ENCODE data around the gene TASL.
"Not testable (repeated sequence)": the region's sequence is repeated elsewhere in the genome, so short reads cannot be mapped to it uniquely, and the experiment has no call there.

Gene TASL

DNA sequence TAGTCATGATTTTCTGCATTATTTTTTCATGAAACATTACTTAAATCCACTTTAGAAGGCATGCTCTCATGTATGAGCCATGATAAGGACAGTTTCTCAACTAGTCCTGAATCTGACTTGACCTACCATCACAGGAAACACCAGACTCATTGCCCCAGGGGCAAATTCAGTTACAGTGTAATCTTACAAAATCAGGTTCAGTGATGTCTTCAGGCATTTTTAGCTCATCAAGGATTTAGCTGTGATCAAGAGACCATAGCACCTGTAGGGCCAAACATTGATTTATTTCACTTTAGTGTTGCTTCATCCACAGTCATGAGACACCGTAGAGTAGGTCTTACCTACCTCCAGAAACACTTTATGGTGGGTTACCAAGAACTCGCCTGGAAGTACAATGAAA is 3.1 kb upstream of the TASL start:
- DNase-seq (ENCODE audit: low read depth, low spot score) = no peak

DNA sequence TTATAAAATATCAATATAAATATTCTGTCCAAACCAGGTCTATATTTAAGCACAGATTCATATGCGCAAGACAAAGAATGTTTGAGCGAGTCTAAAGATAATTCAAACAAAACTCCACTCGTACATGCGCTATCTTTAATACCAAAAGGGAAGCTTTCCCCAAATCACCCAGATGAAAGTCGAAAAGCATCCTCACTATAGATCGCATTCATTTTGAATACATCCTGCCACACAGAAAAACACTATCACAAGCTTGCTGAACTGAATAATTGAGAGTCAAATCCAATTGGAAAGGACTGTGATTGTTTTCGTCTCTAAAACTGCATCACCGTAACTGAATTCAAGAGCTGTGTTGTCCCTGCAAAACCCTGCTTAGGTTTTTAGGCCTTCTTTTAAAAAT is 685 bp downstream of the TASL start:
- no peak for DNase-seq (ENCODE audit: low read depth, low spot score)

DNA sequence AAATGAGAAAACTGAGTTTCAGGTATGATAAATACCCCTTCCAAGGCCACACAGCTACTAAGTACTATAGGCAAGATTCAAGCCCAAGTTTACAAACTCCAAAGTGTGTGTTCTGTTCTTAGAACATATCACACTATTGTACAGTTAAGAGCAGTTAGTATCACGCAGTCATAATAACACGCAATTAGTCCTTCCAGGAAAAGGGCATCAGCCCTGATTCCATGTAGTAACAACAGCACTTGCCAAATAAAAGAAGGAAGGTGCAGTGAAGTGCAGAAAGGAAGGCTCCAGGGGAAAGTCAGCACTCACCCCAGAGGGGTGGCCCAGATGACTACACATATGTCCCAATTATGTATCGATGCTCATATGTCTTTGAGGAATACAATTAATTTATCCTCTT is 4.4 kb downstream of the TASL start:
- DNase-seq (ENCODE audit: low read depth, low spot score) = no peak

DNA sequence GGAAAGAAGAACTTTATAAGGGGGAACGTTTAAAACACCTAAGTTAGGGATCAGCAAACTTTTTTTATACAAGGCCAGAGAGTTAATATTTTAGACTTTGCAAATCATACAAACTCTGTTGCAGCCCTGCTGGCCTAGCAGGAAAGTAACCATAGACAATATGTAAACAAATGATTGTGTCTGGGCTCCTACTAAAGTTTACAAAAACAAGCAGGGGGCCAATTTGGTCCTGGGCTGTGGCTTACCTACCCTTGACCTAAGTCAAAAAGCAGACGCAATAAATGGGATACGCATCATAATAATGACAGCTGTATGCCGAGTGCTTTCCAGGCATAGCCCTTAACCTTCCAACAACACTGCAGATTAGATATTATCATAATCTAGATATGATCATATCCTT is 4.9 kb downstream of the TASL start:
- no peak for DNase-seq (ENCODE audit: low read depth, low spot score)

DNA sequence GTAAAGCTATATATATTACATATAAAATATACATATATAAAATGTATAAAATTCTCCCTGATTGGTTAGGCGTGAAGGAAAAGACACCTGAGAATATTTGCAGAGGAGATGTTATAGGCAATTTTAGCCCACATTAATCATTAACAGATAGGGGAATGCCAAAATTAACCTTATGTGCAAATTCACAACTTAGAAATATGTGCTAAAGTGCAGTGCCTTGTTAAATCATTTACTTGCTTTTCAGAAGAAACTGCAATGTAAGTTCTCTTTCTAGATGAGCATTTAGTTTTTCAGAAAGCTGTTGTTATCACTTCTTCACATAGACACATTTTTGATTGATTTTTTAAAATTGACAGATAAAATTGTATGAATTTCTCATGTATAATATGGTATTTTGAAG is 5.6 kb downstream of the TASL start:
- DNase-seq (ENCODE audit: low read depth, low spot score) = no peak

DNA sequence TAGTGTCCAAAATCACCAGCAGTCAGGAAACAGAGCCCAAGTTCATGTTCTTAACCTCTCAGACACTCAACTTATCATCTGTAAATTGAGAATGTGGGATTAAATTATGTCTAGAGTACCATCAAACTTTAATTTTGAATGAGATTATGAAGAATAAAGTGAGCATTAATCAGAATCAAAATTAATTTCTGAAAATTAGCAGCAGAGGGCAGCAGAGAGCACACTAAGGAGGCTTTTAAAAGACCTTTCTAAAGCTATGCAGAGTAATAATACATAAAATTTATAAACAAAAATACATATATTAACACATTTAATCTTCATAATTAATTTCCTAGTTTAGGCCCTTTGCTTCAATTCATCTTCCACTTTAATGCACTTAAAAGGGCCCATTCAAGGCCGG is 7.1 kb downstream of the TASL start:
- no peak for DNase-seq (ENCODE audit: low read depth, low spot score)

DNA sequence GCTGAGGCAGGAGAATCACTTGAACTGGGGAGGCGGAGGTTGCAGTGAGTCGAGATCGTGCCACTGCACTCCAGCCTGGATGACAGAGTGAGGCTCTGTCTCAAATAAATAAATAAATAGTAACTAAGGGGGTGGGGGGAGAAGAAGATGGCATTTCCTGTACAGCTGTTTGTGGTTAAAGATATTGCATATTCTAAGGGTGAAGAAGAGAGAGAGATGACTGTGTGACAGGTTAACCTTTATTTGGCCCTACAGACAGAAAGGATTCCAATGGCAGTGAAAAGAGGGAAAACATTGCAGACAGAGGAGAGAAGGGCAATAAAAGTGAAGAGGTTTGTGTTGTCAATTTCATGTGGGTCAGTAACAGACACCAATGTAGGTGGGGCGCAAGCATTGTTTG is 9.4 kb downstream of the TASL start:
- DNase-seq (ENCODE audit: low read depth, low spot score) = no peak

DNA sequence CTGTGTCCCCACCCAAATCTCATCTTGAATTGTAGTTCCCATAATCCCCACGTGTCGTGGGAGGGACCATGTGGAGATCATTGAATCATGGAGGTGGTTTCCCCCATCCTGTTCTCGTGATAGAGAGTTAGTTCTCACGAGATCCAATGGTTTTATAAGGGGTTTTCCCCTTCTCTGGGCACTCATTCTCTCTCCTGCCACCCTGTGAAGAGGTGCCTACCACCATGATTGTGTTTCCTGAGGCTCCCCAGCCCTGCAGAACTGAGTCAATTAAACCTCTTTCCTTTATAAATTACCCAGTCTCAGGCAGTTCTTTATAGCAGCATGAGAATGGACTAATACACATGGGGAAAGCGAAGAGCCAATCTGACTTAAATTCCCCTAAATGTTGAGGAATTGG is 14.5 kb downstream of the TASL start:
- not testable (repeated sequence) for DNase-seq (ENCODE audit: low read depth, low spot score)

DNA sequence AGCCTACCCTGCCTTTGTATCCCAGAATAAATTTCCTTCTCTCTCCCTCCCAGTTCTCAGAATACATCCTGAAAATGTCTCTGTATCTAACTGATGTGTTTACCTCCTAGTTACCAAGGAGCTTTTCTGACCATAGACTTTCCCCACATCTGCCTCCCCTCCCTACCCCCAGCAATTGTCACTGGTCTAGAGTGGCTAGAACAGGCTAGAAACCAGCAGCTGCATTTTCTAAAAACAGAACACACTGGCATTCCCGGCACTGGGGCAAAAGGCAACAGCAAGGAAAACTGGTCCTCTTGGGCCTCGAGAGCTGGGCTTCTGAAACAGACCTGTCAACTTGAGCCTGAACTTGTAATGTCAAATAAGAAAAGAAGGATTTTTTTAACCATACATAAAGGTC is 16.4 kb downstream of the TASL start:
- no peak for DNase-seq (ENCODE audit: low read depth, low spot score)

DNA sequence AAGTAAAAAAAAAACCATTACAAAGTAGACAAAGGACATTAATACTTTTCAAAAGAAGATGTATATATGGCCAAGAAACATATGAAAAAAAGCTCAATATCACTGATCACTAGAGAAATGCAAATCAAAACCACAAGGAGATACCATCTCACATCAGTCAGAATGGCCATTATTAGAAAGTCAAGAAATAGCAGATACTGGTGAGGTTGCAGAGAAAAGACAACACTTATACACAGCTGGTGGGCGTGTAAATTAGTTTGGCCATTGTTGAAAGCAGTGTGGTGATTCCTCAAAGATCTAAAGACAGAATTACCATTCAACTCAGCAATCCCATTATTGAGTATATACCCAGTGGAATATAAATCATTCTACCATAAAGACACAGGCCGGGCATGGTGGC is 39.3 kb downstream of the TASL start:
- DNase-seq (ENCODE audit: low read depth, low spot score) = no peak

DNA sequence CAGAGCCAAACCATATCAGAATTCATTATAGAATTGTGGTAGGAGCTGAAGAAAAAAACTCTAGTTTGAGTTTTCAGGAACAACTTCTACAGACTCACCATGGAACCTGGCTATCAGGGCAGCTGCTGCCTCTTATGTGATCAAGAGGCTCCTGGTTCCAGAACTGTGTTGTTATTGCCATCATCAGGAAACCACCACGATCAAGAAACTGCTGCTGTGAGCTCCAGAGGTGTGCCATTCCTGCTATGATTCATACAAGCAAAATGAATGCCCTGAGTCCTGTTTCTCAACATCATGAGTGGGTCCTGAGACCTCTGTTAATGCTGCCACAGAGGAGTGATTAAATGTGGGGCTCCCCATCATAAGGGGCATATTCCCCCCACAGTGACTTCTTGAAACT is 43.7 kb downstream of the TASL start:
- DNase-seq (ENCODE audit: low read depth, low spot score) = no peak

DNA sequence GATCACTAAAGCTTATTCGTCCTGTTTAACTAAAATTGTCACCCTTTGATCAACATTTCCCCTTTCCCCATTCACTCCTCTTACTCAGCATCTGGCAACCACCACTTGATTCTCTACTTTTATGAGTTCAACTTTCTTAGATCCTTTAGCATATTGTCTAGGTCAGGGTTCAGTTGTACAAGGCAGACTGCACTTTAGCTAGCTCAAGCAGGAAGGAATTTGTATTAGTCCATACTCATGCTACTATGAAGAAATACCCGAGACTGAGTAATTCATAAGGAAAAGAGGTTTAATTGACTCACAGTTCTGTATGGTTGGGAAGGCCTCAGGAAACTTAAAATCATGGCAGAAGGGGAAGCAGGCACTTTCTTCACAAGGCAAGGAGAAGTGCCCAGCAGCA is 44.3 kb downstream of the TASL start:
- DNase-seq (ENCODE audit: low read depth, low spot score) = no peak

DNA sequence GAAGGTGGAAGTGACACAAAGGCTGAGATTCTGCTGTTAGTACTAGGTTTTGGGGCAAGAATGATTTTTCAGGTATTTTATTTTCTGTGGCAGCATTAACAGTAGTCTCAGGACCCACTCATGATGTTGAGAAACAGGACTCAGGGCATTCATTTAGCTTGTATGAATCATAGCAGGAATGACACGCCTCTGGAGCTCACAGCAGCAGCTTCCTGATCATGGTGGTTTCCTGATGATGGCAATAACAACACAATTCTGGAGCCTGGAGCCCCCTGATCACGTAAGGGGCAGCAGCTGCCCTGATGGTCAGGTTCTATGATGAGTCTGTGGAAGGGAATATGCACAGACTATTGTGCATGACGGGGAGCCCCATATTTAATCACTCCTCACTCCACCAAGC is 47.0 kb downstream of the TASL start:
- DNase-seq (ENCODE audit: low read depth, low spot score) = no peak

DNA sequence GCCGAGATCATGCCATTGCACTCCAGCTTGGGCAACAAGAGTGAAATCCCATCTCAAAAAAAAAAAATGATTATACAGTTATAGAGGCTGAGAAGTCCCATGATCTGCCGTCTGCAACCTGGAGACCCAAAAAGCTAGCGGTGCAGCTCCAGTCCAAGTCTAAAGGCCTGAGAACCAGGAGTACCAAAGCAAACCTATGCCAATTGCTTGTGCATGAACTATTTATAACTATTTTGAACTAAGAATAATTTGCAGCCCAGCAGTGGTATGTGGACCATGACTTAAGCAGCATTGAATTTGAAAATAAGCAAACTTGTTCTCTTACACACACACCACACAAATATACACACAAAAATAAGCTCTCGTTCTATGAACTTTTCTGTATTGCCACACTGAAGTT is 51.8 kb downstream of the TASL start:
- DNase-seq (ENCODE audit: low read depth, low spot score) = no peak

DNA sequence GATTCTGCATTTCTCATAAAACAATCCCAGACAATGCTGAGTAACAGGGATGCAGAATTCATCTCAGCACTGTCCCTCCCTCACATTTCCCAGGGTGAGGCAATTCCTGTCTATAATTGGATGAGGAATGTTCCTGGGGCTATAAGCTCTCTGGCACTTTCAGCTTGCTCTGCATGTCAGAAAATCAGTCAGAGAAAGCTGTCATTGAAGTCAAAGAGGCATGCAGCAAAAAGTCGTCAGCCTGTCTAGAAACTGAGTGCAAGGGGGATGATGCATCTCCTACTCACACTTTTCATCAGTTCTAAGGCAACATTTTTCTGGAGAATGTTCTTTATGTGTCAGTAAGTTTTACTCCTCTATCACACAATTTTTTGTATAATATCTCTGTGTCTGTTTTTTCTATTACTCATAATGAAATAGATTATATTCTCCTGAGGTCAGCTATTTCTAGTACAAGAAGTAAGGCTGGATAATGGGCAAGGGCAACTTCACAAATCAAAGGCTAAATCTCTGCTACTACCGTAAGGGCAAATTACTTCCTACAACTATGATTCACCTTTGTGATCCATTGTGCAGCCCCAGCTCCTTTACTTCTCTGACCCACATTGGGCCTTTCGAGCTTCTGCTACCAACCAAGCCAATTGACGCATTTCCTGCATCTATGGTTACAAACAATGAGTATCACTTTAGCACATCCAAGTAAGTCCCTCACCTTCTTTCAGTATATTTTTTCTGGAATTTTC is 56.0 kb downstream of the TASL start:
- DNase-seq (ENCODE audit: low read depth, low spot score) = no peak

DNA sequence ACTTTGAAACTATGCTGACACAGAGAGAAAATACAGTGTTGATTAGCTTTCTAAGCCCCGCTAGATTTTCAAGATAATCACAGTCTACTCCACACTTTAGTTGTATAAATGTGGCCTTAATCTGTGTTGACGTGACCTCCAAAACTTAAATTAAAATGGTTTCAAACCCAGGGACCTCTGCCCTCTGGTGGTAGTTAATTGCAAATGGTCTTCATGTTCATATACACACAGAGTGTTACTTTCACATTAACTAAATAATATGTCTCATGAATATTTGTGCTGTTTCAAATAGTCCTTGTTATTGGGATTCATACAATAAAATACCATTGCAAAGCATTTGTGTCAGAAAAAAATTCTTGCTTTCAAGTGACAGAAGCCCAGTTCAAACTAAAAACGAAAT is 64.3 kb downstream of the TASL start:
- no peak for DNase-seq (ENCODE audit: low read depth, low spot score)

Measured in smooth muscle cell of the brain vasculature (primary cell).